GM12878 (cell line): ENCODE measurements around the gene ODAD4. TPM values are rescaled to one million over a fixed set of nuclear protein-coding genes. Genes with fewer than 3 reads are reported as not detected.

Experiments used
- ATAC-seq: fragments of 200-7000 bp; cut with Tn5 transposase; 3 replicates; pipeline ENCODE4 v1.9.1; 2020; ENCODE audit warnings: mild to moderate bottlenecking, moderate library complexity
- Bru-seq: library from RNA; stranded (reverse); fragments of 400-500 nt; gene quantifications from one replicate; lab custom pipeline; 2021; lab: Mats Ljungman, UMichigan
- BruChase-seq, 2 experiments: library from RNA; stranded (reverse); fragments of 400-500 nt; gene quantifications; one replicate each; lab custom pipeline; 2021; lab: Mats Ljungman, UMichigan
- BruUV-seq: library from RNA; stranded (reverse); fragments of 400-500 nt; replicated peaks from 2 replicates; lab custom pipeline; 2021; lab: Mats Ljungman, UMichigan
- CTCF ChIA-PET: fragments of 300-600 bp; sonication (Branson Sonifier 250); formaldehyde crosslinking; extraction: SDS; loops from one replicate; lab custom pipeline; 2021; ENCODE audit warnings: inconsistent platforms; lab: Yijun Ruan, JAX
- POLR2A ChIA-PET: fragments of 350-600 bp; formaldehyde crosslinking; extraction: SDS; loops from one replicate; lab custom pipeline; 2021; ENCODE audit warnings: inconsistent platforms; lab: Charles Lee
- RAD21 ChIA-PET: fragments of 300-600 bp; sonication (Branson Sonifier 250); formaldehyde crosslinking; loops from one replicate; lab custom pipeline; 2023; ENCODE audit warnings: antibody characterized with exemption; ENCODE audit not compliant: unreplicated experiment; lab: Charles Lee
- SMC1A ChIA-PET: fragments of 300-600 bp; sonication (Branson Sonifier 250); formaldehyde crosslinking; loops from one replicate; lab custom pipeline; 2023; ENCODE audit not compliant: unreplicated experiment, uncharacterized antibody; lab: Charles Lee
- DNase-seq: peaks from one replicate; pipeline ENCODE4 v3.0.0-alpha.2; 2011; ENCODE audit warnings: low read depth, low spot score
- FAIRE-seq: peaks from 3 replicates; lab custom pipeline; 2011; peaks lifted over from hg19 to GRCh38; lab: Jason Lieb, UNC
- H2AFZ ChIP-seq: 2 replicates; pipeline ENCODE4 v1.6.0; 2011; ENCODE audit warnings: low read depth, low read length, control low read depth; ENCODE audit not compliant: control insufficient read depth
- H3K27ac ChIP-seq: 2 replicates; pipeline ENCODE4 v1.5.1; 2011; ENCODE audit warnings: control low read depth; ENCODE audit not compliant: control insufficient read depth, insufficient read depth
- H3K27me3 ChIP-seq, 2 experiments: replicated peaks in 1 of 2; 2 replicates each; pipeline versions ENCODE4 v1.6.0 to v1.6.1; 2011; ENCODE audit warnings: low read length in 1 of 2; ENCODE audit not compliant: control insufficient read depth in 2 of 2, insufficient read depth in 2 of 2
- H3K36me3 ChIP-seq, 2 experiments: 2 replicates each; pipeline ENCODE4 v1.5.1; 2011; ENCODE audit warnings: low read length in 1 of 2; ENCODE audit not compliant: control insufficient read depth in 2 of 2, insufficient read depth in 2 of 2
- H3K4me1 ChIP-seq: 2 replicates; pipeline ENCODE4 v1.6.1; 2011; ENCODE audit warnings: mild to moderate bottlenecking, low read length, moderate library complexity, mixed read lengths; ENCODE audit not compliant: control insufficient read depth, insufficient read depth
- H3K4me2 ChIP-seq: 2 replicates; pipeline ENCODE4 v1.6.0; 2011; ENCODE audit warnings: control low read depth; ENCODE audit not compliant: control insufficient read depth, insufficient read depth
- H3K4me3 ChIP-seq: fragments of 200-600 bp; sonication (generic); 2 replicates; pipeline ENCODE4 v1.5.1; 2016
- H3K79me2 ChIP-seq: 2 replicates; pipeline ENCODE4 v1.6.0; 2011; ENCODE audit warnings: low read length; ENCODE audit not compliant: control insufficient read depth, insufficient read depth
- H3K9ac ChIP-seq: 2 replicates; pipeline ENCODE4 v1.8.0; 2011; ENCODE audit warnings: low read length, control low read depth, mixed read lengths; ENCODE audit not compliant: control insufficient read depth, insufficient read depth
- H3K9me3 ChIP-seq: replicated peaks from 3 replicates; pipeline ENCODE4 v1.5.1; 2011; ENCODE audit warnings: mild to moderate bottlenecking, low read length; ENCODE audit not compliant: control insufficient read depth, insufficient read depth
- H4K20me1 ChIP-seq: 2 replicates; pipeline ENCODE4 v1.6.0; 2011; ENCODE audit not compliant: control insufficient read depth, insufficient read depth
- NFYA ChIP-seq: IDR thresholded peaks from 2 replicates; pipeline ENCODE4 v1.6.1; 2011; ENCODE audit warnings: low read depth, mild to moderate bottlenecking, low read length, improper control_type of control experiment, borderline replicate concordance
- WGBS: methylation state at CpG from one replicate; pipeline ENCODE4 v1.1.6; 2016; ENCODE audit warnings: low lambda C conversion rate; ENCODE audit not compliant: insufficient replicate concordance, insufficient coverage; ENCODE audit errors: missing lambda C conversion rate; 5-methylcytosine and 5-hydroxymethylcytosine counted together
- in situ Hi-C: fragments of 300-500 bp; cut with MboI; formaldehyde crosslinking; loops from 9 replicates; pipeline ENCODE4 v1.14.3; 2018; ENCODE audit warnings: mixed read lengths
- intact Hi-C: fragments of 100-400 bp; cut with micrococcal nuclease; formaldehyde crosslinking; loops from one replicate; pipeline ENCODE4 v1.14.2; 2022; ENCODE audit not compliant: unreplicated experiment
- long read RNA-seq, 2 experiments: library from polyadenylated mRNA; unstranded; transcript quantifications; one replicate each; pipeline ENCODE4 v2.0.0, GENCODE V29; 2019 to 2020
- polyA minus RNA-seq, 3 experiments: library from RNA; depleted of rRNA, polyadenylated mRNA; stranded (reverse); fragments of >200 nt; gene quantifications; 2 replicates each; pipeline ENCODE4 v1.2.3, GENCODE V29; 2011
- polyA plus RNA-seq, 11 experiments: library from polyadenylated mRNA; depleted of rRNA in 4 of 11; unstranded in 6 of 11; stranded (reverse) in 5 of 11; fragments of >200 nt; fragmentation: Nextera tagmentation in 4 of 11; fragmentation: Illumina TruSeq in 1 of 11; extraction: Ambion mirVana in 4 of 11; extraction: Trizol in 1 of 11; gene quantifications; 1 replicate in 1 of 11; 2 replicates in 10 of 11; pipeline versions ENCODE4 v1.2.1 to v1.2.3, GENCODE V29; 2011 to 2016; ENCODE audit warnings: inconsistent platforms in 2 of 11, missing spikeins in 2 of 11, low read depth in 1 of 11
- total RNA-seq, 4 experiments: library from RNA; depleted of rRNA in 3 of 4; stranded (reverse); fragments of >200 nt in 3 of 4; fragmentation: Illumina TruSeq in 1 of 4; extraction: Trizol in 1 of 4; gene quantifications; 2 replicates each; pipeline versions ENCODE4 v1.2.1 to v1.2.3, GENCODE V29; 2013 to 2021
- TF ChIP-seq, protein P1 (sequence below): IDR thresholded peaks from 2 replicates; pipeline ENCODE4 v1.6.1; 2011; ENCODE audit warnings: mild to moderate bottlenecking, low read depth, low read length, moderate library complexity; ENCODE audit not compliant: insufficient replicate concordance
- TF ChIP-seq, protein P2 (sequence below): fragments of 450-650 bp; conservative IDR thresholded peaks from 2 replicates; pipeline ENCODE4 v1.6.1; 2017; ENCODE audit warnings: mild to moderate bottlenecking, moderate library complexity
- TF ChIP-seq, protein P3 (sequence below): IDR thresholded peaks from 2 replicates; pipeline ENCODE4 v1.6.1; 2012; ENCODE audit warnings: improper control_type of control experiment, low read depth, low read length; ENCODE audit not compliant: insufficient replicate concordance

ODAD4 gene, protein sequence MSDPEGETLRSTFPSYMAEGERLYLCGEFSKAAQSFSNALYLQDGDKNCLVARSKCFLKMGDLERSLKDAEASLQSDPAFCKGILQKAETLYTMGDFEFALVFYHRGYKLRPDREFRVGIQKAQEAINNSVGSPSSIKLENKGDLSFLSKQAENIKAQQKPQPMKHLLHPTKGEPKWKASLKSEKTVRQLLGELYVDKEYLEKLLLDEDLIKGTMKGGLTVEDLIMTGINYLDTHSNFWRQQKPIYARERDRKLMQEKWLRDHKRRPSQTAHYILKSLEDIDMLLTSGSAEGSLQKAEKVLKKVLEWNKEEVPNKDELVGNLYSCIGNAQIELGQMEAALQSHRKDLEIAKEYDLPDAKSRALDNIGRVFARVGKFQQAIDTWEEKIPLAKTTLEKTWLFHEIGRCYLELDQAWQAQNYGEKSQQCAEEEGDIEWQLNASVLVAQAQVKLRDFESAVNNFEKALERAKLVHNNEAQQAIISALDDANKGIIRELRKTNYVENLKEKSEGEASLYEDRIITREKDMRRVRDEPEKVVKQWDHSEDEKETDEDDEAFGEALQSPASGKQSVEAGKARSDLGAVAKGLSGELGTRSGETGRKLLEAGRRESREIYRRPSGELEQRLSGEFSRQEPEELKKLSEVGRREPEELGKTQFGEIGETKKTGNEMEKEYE
- total RNA-seq (2013; cell fraction: nucleolus; rRNA removed): 0.38 and 1.1 TPM in 2 replicates
- total RNA-seq (2014; rRNA removed) (0.11 and 0.16 TPM in 2 replicates), total RNA-seq (2014; rRNA removed; fragmentation: Illumina TruSeq; extraction: Trizol) (0.22 and 0.55 TPM in 2 replicates), total RNA-seq (2021) (0.46 TPM in 1 of 2 replicates, not detected in the other), polyA plus RNA-seq (2011; rRNA removed) (0.27 and 0.53 TPM in 2 replicates), polyA plus RNA-seq (2014; fragmentation: Illumina TruSeq; extraction: Trizol) (0.17 and 0.60 TPM in 2 replicates), polyA plus RNA-seq (2014; fragmentation: Nextera tagmentation; extraction: Ambion mirVana) (under 1 TPM; 0.10 to 0.44 TPM), polyA plus RNA-seq (2014; rRNA removed) (0.17 and 0.27 TPM in 2 replicates), polyA plus RNA-seq (2016; fragmentation: Nextera tagmentation; extraction: Ambion mirVana) (under 1 TPM; 0.68 to 0.73 TPM), polyA minus RNA-seq (2011; rRNA and poly(A)+ RNA removed) (0.44 and 0.52 TPM in 2 replicates), Bru-seq, nascent RNA (percentile 25 among the genes with signal in this experiment), BruChase-seq, experiment 1, labeled RNA remaining after a 6-hour chase (percentile 15 among the genes with signal in this experiment), BruChase-seq, experiment 2, labeled RNA remaining after a 2-hour chase (percentile 20 among the genes with signal in this experiment)
- polyA plus RNA-seq (2011; ENCODE audit: low read depth): 0.14 TPM
- polyA plus RNA-seq (2011; cell fraction: cytosol; rRNA removed): 0.09 and 0.20 TPM in 2 replicates
- 0.34 and 0.63 TPM in 2 replicates for polyA plus RNA-seq (2011; cell fraction: nucleus; rRNA removed)
- 0.19 and 0.31 TPM in 2 replicates for polyA plus RNA-seq (2012)
- not detected in 2 replicates for polyA minus RNA-seq (2011; cell fraction: cytosol; rRNA and poly(A)+ RNA removed)
- polyA minus RNA-seq (2011; cell fraction: nucleus; rRNA and poly(A)+ RNA removed): 0.36 TPM in 1 of 2 replicates, not detected in the other
- long read RNA-seq, experiment 1: 0 reads
- long read RNA-seq, experiment 2, partial matches to known transcripts: 0 of 1 reads
- long read RNA-seq, experiment 2, other reads (novel, unspliced or antisense): 1 of 1 reads

DNA sequence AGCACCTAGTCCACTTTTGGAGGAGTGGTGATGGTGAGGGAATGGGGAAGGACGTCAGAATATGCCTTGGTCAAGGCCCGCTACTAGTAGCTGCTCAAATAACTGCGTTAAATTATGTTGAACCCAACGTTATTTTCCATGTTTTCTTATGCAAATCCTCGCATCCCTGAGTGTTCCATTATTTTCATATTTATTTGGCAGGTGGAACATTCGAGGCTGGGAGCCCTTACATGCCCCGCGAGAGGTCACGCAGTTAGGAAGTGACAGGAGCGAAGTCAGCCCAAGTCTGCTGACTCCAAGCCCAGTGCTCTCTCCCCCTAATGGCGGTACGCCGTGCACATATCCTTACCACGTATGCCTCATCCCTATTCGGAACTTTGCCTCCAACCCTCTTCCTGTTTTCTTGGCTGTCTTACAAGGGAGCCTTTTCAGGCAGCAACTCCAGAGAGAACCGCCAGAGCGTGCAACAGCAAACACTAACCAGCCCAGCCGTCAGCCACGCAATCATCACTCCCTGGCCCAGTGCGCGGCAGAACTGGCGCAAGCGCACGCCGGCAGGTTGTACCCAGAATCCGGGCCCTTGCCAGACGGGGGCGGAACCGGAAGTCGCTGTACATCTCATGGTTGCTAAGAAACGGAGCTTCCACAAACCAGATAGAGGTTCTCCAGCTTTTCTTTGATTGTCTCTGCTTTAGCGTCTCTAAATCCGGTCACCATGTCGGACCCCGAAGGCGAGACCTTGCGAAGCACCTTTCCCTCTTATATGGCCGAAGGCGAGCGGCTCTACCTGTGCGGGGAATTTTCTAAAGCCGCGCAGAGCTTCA lies at the start of gene ODAD4:
Gene ODAD4, plus strand, starts transcription at position 609 of the 824 bp plus-strand sequence. Its CDS starts 107 bp downstream, at position 716.
- ChIA-PET RAD21 (interaction anchor here (0.7 to 3.4 kb wide), 13 partner anchors 9 to 292 kb away, joined by 3 to 23 read pairs (median 3); partner anchors contain the start of genes ACLY, CNP, DHX58 and JUP), SMC1A (interaction anchor here (0.6 to 3.2 kb wide), 6 partner anchors 9 to 1504 kb away, joined by 3 to 19 read pairs (median 4); partner anchors contain the start of gene ACLY), POLR2A (interaction anchor here (0.6 to 4.8 kb wide), 19 partner anchors 9 to 442 kb away, joined by 3 to 52 read pairs (median 3); partner anchors contain the start of genes ACLY, CNP, DNAJC7 and NKIRAS2), CTCF (interaction anchor here (0.6 to 3.5 kb wide), 10 partner anchors 9 to 188 kb away, joined by 3 to 17 read pairs (median 4); partner anchors contain the start of genes ACLY, CNP, DHX58 and P3H4)
- Histone ChIP-seq H3K9me3 (no peaks in the 10 kb centered on the region), H3K4me2 (peak within 1 kb of the TSS; percentile 98), H3K4me1 (peaks cover 7% of the 10 kb centered on the region), H3K4me3 (peak within 1 kb of the TSS; percentile 81), H3K79me2 (peaks cover 8% of the 10 kb centered on the region), H4K20me1 (no peaks in the 10 kb centered on the region), H3K36me3 (no peaks in the 10 kb centered on the region), H2AFZ (peak within 1 kb of the TSS; percentile 99), H3K27me3 (no peaks in the 10 kb centered on the region), H3K9ac (peak within 1 kb of the TSS; percentile 82), H3K27ac (peak within 1 kb of the TSS; percentile 62)
- FAIRE-seq (peak; percentile 90), DNase-seq (peak; percentile 76), ATAC-seq (peak; percentile 100)
- in situ Hi-C loops: no loop called here
- intact Hi-C loops: no loop called here
- BruUV-seq: TSS peak; percentile 99
- 1% methylated on average over 43 of the region's 43 CpGs for WGBS
- TF ChIP-seq, protein P1, sequence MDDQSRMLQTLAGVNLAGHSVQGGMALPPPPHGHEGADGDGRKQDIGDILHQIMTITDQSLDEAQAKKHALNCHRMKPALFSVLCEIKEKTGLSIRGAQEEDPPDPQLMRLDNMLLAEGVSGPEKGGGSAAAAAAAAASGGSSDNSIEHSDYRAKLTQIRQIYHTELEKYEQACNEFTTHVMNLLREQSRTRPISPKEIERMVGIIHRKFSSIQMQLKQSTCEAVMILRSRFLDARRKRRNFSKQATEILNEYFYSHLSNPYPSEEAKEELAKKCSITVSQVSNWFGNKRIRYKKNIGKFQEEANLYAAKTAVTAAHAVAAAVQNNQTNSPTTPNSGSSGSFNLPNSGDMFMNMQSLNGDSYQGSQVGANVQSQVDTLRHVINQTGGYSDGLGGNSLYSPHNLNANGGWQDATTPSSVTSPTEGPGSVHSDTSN: peak; percentile 67
- TF ChIP-seq, protein P2, sequence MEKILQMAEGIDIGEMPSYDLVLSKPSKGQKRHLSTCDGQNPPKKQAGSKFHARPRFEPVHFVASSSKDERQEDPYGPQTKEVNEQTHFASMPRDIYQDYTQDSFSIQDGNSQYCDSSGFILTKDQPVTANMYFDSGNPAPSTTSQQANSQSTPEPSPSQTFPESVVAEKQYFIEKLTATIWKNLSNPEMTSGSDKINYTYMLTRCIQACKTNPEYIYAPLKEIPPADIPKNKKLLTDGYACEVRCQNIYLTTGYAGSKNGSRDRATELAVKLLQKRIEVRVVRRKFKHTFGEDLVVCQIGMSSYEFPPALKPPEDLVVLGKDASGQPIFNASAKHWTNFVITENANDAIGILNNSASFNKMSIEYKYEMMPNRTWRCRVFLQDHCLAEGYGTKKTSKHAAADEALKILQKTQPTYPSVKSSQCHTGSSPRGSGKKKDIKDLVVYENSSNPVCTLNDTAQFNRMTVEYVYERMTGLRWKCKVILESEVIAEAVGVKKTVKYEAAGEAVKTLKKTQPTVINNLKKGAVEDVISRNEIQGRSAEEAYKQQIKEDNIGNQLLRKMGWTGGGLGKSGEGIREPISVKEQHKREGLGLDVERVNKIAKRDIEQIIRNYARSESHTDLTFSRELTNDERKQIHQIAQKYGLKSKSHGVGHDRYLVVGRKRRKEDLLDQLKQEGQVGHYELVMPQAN: peak; percentile 60
- TF ChIP-seq, protein P3, sequence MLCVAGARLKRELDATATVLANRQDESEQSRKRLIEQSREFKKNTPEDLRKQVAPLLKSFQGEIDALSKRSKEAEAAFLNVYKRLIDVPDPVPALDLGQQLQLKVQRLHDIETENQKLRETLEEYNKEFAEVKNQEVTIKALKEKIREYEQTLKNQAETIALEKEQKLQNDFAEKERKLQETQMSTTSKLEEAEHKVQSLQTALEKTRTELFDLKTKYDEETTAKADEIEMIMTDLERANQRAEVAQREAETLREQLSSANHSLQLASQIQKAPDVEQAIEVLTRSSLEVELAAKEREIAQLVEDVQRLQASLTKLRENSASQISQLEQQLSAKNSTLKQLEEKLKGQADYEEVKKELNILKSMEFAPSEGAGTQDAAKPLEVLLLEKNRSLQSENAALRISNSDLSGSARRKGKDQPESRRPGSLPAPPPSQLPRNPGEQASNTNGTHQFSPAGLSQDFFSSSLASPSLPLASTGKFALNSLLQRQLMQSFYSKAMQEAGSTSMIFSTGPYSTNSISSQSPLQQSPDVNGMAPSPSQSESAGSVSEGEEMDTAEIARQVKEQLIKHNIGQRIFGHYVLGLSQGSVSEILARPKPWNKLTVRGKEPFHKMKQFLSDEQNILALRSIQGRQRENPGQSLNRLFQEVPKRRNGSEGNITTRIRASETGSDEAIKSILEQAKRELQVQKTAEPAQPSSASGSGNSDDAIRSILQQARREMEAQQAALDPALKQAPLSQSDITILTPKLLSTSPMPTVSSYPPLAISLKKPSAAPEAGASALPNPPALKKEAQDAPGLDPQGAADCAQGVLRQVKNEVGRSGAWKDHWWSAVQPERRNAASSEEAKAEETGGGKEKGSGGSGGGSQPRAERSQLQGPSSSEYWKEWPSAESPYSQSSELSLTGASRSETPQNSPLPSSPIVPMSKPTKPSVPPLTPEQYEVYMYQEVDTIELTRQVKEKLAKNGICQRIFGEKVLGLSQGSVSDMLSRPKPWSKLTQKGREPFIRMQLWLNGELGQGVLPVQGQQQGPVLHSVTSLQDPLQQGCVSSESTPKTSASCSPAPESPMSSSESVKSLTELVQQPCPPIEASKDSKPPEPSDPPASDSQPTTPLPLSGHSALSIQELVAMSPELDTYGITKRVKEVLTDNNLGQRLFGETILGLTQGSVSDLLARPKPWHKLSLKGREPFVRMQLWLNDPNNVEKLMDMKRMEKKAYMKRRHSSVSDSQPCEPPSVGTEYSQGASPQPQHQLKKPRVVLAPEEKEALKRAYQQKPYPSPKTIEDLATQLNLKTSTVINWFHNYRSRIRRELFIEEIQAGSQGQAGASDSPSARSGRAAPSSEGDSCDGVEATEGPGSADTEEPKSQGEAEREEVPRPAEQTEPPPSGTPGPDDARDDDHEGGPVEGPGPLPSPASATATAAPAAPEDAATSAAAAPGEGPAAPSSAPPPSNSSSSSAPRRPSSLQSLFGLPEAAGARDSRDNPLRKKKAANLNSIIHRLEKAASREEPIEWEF: no peak
- no peak for TF ChIP-seq NFYA
